ENCODE results near the gene VNN1. TPM values are rescaled to one million over a fixed set of nuclear protein-coding genes. Genes with fewer than 3 reads are reported as not detected.

The VNN1 gene
- total RNA-seq, 1 donor from 2014 or later, result 0.07 TPM

- TF ChIP-seq CTCF (IDR thresholded peaks at IDR 0.05; ENCODE audit: insufficient read depth, low read depth, low read length) (no peak), EZH2 (IDR thresholded peaks at IDR 0.05; ENCODE audit: insufficient read depth, low read length) (no peak)
- H3K4me3 ChIP-seq (ENCODE audit: insufficient read depth, low read depth, low read length), result no peak overlapping the region
- no peaks in the 10 kb centered on the region for H3K36me3 Mint-ChIP-seq (ENCODE audit: low read depth, unreplicated experiment)
- no peak overlapping the region for H3K27ac ChIP-seq (ENCODE audit: low read depth, low read length)
- no peaks in the 10 kb centered on the region for H4K20me1 ChIP-seq (ENCODE audit: insufficient read depth, low read length)
- no peaks in the 10 kb centered on the region for H3K79me2 ChIP-seq (ENCODE audit: insufficient read depth, low read length)
- FAIRE-seq (no peak), DNase-seq (ENCODE audit: low read depth) (no peak)
- peaks cover 3% of the 10 kb centered on the region for H3K27me3 Mint-ChIP-seq (ENCODE audit: low read depth, unreplicated experiment)
- H2AFZ ChIP-seq (ENCODE audit: low read depth, low read length), result no peak overlapping the region
- no peaks in the 10 kb centered on the region for H3K4me1 ChIP-seq (ENCODE audit: insufficient read depth, low read length)
- no peak overlapping the region for H3K4me3 Mint-ChIP-seq (ENCODE audit: unreplicated experiment)
- H3K4me1 Mint-ChIP-seq (ENCODE audit: low read depth, unreplicated experiment), result no peaks in the 10 kb centered on the region
- H3K9me3 Mint-ChIP-seq (ENCODE audit: unreplicated experiment), result peaks cover 2% of the 10 kb centered on the region
- H3K27me3 ChIP-seq (ENCODE audit: insufficient read depth, low read length), result no peaks in the 10 kb centered on the region
- H3K9me3 ChIP-seq (ENCODE audit: insufficient read depth, low read depth, low read length), result no peaks in the 10 kb centered on the region
- H3K27ac Mint-ChIP-seq (ENCODE audit: unreplicated experiment), result no peak overlapping the region
- no peak overlapping the region for H3K9ac ChIP-seq (ENCODE audit: low read length)
- no peaks in the 10 kb centered on the region for H3K36me3 ChIP-seq (ENCODE audit: insufficient read depth, low read length)
- no peak overlapping the region for H3K4me2 ChIP-seq (ENCODE audit: low read length)
Observed at GRCh38 chr6:132749111-132749510, 35.3 kb upstream of the VNN1 start.

GRCh38 chr6:132748446-132748845 lies 34.6 kb upstream of the VNN1 start:
- Histone ChIP-seq H3K4me3 (ENCODE audit: insufficient read depth, low read depth, low read length) (no peak overlapping the region), H3K4me2 (ENCODE audit: low read length) (no peak overlapping the region), H3K27ac (ENCODE audit: low read depth, low read length) (no peak overlapping the region), H3K9me3 (ENCODE audit: insufficient read depth, low read depth, low read length) (no peaks in the 10 kb centered on the region), H3K36me3 (ENCODE audit: insufficient read depth, low read length) (no peaks in the 10 kb centered on the region), H4K20me1 (ENCODE audit: insufficient read depth, low read length) (no peaks in the 10 kb centered on the region), H3K79me2 (ENCODE audit: insufficient read depth, low read length) (no peaks in the 10 kb centered on the region), H2AFZ (ENCODE audit: low read depth, low read length) (no peak overlapping the region), H3K9ac (ENCODE audit: low read length) (no peak overlapping the region), H3K27me3 (ENCODE audit: insufficient read depth, low read length) (no peaks in the 10 kb centered on the region), H3K4me1 (ENCODE audit: insufficient read depth, low read length) (no peaks in the 10 kb centered on the region)
- Mint-ChIP-seq H3K27me3 (ENCODE audit: low read depth, unreplicated experiment) (peaks cover 3% of the 10 kb centered on the region), H3K36me3 (ENCODE audit: low read depth, unreplicated experiment) (no peaks in the 10 kb centered on the region), H3K27ac (ENCODE audit: unreplicated experiment) (no peak overlapping the region), H3K4me1 (ENCODE audit: low read depth, unreplicated experiment) (no peaks in the 10 kb centered on the region), H3K4me3 (ENCODE audit: unreplicated experiment) (no peak overlapping the region), H3K9me3 (ENCODE audit: unreplicated experiment) (peaks cover 2% of the 10 kb centered on the region)
- DNase-seq (ENCODE audit: low read depth) (no peak), FAIRE-seq (no peak)
- TF ChIP-seq EZH2 (IDR thresholded peaks at IDR 0.05; ENCODE audit: insufficient read depth, low read length) (no peak), CTCF (IDR thresholded peaks at IDR 0.05; ENCODE audit: insufficient read depth, low read depth, low read length) (no peak)

GRCh38 chr6:132746048-132746447 lies 32.2 kb upstream of the VNN1 start:
- H3K4me3 Mint-ChIP-seq (ENCODE audit: unreplicated experiment), result no peak overlapping the region
- FAIRE-seq (no peak), DNase-seq (ENCODE audit: low read depth) (no peak)
- H3K27me3 Mint-ChIP-seq (ENCODE audit: low read depth, unreplicated experiment), result peaks cover 3% of the 10 kb centered on the region
- Histone ChIP-seq H3K27ac (ENCODE audit: low read depth, low read length) (no peak overlapping the region), H3K79me2 (ENCODE audit: insufficient read depth, low read length) (no peaks in the 10 kb centered on the region), H3K4me3 (ENCODE audit: insufficient read depth, low read depth, low read length) (no peak overlapping the region), H3K4me2 (ENCODE audit: low read length) (no peak overlapping the region), H3K27me3 (ENCODE audit: insufficient read depth, low read length) (no peaks in the 10 kb centered on the region), H3K4me1 (ENCODE audit: insufficient read depth, low read length) (no peaks in the 10 kb centered on the region), H4K20me1 (ENCODE audit: insufficient read depth, low read length) (no peaks in the 10 kb centered on the region), H3K9me3 (ENCODE audit: insufficient read depth, low read depth, low read length) (no peaks in the 10 kb centered on the region), H2AFZ (ENCODE audit: low read depth, low read length) (no peak overlapping the region), H3K9ac (ENCODE audit: low read length) (no peak overlapping the region), H3K36me3 (ENCODE audit: insufficient read depth, low read length) (no peaks in the 10 kb centered on the region)
- H3K4me1 Mint-ChIP-seq (ENCODE audit: low read depth, unreplicated experiment), result no peaks in the 10 kb centered on the region
- no peak for TF ChIP-seq EZH2 (IDR thresholded peaks at IDR 0.05; ENCODE audit: insufficient read depth, low read length)
- no peak for TF ChIP-seq CTCF (IDR thresholded peaks at IDR 0.05; ENCODE audit: insufficient read depth, low read depth, low read length)
- H3K36me3 Mint-ChIP-seq (ENCODE audit: low read depth, unreplicated experiment), result no peaks in the 10 kb centered on the region
- H3K9me3 Mint-ChIP-seq (ENCODE audit: unreplicated experiment), result peaks cover 2% of the 10 kb centered on the region
- H3K27ac Mint-ChIP-seq (ENCODE audit: unreplicated experiment), result no peak overlapping the region
